Tibial nerve (tissue), 4 donors: ENCODE results near the gene DOCK9. TPM values are rescaled to one million over a fixed set of nuclear protein-coding genes. Genes with fewer than 3 reads are reported as not detected.

Experiments used
- DNase-seq, 2 donors: peaks; one replicate each; pipeline ENCODE4 v3.0.0-alpha.2; 2019; ENCODE audit warnings: low spot score in 2 of 2
- H3K27ac ChIP-seq, 4 donors: fragments of 200-600 bp; sonication (generic) in 3 of 4; one replicate each; pipeline ENCODE4 v1.5.1; 2017 to 2019; ENCODE audit warnings: mild to moderate bottlenecking in 1 of 4
- H3K27me3 ChIP-seq, 2 donors: fragments of 200-600 bp; sonication (generic) in 1 of 2; one replicate each; pipeline versions ENCODE4 v1.5.1 to v1.6.0; 2017 to 2019
- H3K36me3 ChIP-seq, 3 donors: fragments of 200-600 bp; sonication (generic); one replicate each; pipeline ENCODE4 v1.5.1; 2018 to 2019
- H3K4me1 ChIP-seq, 4 donors: fragments of 200-600 bp; sonication (generic) in 3 of 4; one replicate each; pipeline ENCODE4 v1.5.1; 2017 to 2019
- H3K4me3 ChIP-seq, 4 donors: fragments of 200-600 bp; sonication (generic) in 3 of 4; one replicate each; pipeline ENCODE4 v1.5.1; 2017 to 2019; ENCODE audit warnings: mild to moderate bottlenecking in 1 of 4, moderate library complexity in 1 of 4
- H3K9me3 ChIP-seq, 4 donors: fragments of 200-600 bp; sonication (generic) in 3 of 4; one replicate each; pipeline ENCODE4 v1.5.1; 2017 to 2019
- EP300 ChIP-seq, 2 donors: sonication (generic); formaldehyde crosslinking; IDR thresholded peaks; one replicate each; pipeline ENCODE4 v1.6.1; 2017; ENCODE audit warnings: antibody characterized with exemption in 2 of 2, mild to moderate bottlenecking in 1 of 2
- POLR2A ChIP-seq, 2 donors: fragments of 450-650 bp; IDR thresholded peaks; one replicate each; pipeline ENCODE4 v1.6.1; 2017; ENCODE audit warnings: antibody characterized with exemption in 2 of 2, mild to moderate bottlenecking in 2 of 2, moderate library complexity in 2 of 2
- WGBS, 2 donors: methylation state at CpG; one replicate each; pipeline ENCODE4 v1.1.5; 2018; 5-methylcytosine and 5-hydroxymethylcytosine counted together
- total RNA-seq, 4 donors: library from RNA; depleted of rRNA; stranded (reverse); fragments of >200 nt; gene quantifications; one replicate each; pipeline ENCODE4 v1.1.0, GENCODE V29; 2016
- TF ChIP-seq, protein P1 (sequence below), 5 experiments: fragments of 200-600 bp in 3 of 5; fragments of 450-650 bp in 2 of 5; sonication (generic) in 3 of 5; IDR thresholded peaks; one replicate each; pipeline ENCODE4 v1.5.1; 2016 to 2019; ENCODE audit warnings: antibody characterized with exemption in 5 of 5, mild to moderate bottlenecking in 3 of 5, moderate library complexity in 2 of 5

The DOCK9 gene
- total RNA-seq, 4 donors from 2014 or later: 147 to 258 (median 243) TPM

DNA sequence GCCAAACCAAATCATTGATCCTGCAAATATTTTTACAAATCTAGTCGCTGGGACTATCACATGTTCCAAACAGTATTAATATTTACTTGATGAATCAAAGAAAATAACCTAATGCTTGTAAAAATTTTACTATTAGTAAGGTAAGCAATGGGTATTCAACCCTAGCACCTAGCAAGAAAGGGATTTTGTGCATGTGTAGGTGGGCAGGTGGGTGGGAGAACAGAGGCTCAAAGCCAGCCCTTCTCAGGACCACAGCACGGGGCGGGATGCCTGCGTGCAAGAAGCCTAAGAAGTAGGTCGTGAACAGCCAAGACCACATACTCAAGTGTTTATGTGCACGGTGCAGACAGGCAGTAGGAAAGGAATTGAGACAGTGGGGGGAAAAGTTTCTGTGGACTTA, 26.6 kb downstream of the DOCK9 start:
- Histone ChIP-seq H3K9me3 (no peaks in the 10 kb centered on the region), H3K27ac (no peak overlapping the region), H3K4me3 (no peak overlapping the region), H3K27me3 (no peaks in the 10 kb centered on the region), H3K36me3 (peaks cover 0 to 21% (median 0%) of the 10 kb centered on the region in 3 donors), H3K4me1 (peaks cover 0 to 25% (median 0%) of the 10 kb centered on the region in 4 donors)
- DNase-seq: no peak
- TF ChIP-seq EP300 (IDR thresholded peaks at IDR 0.05): no peak
- TF ChIP-seq POLR2A (IDR thresholded peaks at IDR 0.05): no peak
- TF ChIP-seq, protein P1, sequence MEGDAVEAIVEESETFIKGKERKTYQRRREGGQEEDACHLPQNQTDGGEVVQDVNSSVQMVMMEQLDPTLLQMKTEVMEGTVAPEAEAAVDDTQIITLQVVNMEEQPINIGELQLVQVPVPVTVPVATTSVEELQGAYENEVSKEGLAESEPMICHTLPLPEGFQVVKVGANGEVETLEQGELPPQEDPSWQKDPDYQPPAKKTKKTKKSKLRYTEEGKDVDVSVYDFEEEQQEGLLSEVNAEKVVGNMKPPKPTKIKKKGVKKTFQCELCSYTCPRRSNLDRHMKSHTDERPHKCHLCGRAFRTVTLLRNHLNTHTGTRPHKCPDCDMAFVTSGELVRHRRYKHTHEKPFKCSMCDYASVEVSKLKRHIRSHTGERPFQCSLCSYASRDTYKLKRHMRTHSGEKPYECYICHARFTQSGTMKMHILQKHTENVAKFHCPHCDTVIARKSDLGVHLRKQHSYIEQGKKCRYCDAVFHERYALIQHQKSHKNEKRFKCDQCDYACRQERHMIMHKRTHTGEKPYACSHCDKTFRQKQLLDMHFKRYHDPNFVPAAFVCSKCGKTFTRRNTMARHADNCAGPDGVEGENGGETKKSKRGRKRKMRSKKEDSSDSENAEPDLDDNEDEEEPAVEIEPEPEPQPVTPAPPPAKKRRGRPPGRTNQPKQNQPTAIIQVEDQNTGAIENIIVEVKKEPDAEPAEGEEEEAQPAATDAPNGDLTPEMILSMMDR (IDR thresholded peaks at IDR 0.05): no peak
- 83 to 87% methylated on average over 6 of the region's 6 CpGs for WGBS, 2 donors

DNA sequence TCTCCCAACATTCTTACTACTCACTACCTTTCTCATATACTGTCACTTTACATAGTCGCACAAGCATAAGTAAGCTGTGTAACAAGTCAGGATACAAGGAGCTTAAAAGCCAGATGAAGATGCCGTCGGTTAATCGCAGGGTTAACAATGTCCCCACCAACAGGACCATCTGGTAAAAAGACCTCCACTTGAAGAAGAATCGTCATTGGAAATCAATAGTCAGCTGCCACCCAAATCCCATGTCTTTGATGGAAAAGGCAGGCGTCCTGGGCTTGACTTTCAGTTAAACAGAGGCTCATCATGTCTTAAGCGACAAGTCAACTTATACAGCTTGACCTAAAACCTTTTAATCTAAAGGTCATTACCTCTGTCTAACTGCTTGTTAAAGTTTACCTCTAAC, 27.2 kb downstream of the DOCK9 start:
- no peak overlapping the region for H3K4me3 ChIP-seq
- no peaks in the 10 kb centered on the region for H3K27me3 ChIP-seq
- TF ChIP-seq EP300 (IDR thresholded peaks at IDR 0.05): no peak
- no peak for TF ChIP-seq POLR2A (IDR thresholded peaks at IDR 0.05)
- TF ChIP-seq, protein P1 (IDR thresholded peaks at IDR 0.05): no peak
- peaks cover 0 to 31% (median 0%) of the 10 kb centered on the region in 4 donors for H3K4me1 ChIP-seq
- DNase-seq: no peak
- no peak overlapping the region for H3K27ac ChIP-seq
- no peaks in the 10 kb centered on the region for H3K9me3 ChIP-seq
- H3K36me3 ChIP-seq: peaks cover 0 to 21% (median 0%) of the 10 kb centered on the region in 3 donors
- WGBS, 2 donors: 87 to 89% methylated on average over 7 of the region's 7 CpGs

DNA sequence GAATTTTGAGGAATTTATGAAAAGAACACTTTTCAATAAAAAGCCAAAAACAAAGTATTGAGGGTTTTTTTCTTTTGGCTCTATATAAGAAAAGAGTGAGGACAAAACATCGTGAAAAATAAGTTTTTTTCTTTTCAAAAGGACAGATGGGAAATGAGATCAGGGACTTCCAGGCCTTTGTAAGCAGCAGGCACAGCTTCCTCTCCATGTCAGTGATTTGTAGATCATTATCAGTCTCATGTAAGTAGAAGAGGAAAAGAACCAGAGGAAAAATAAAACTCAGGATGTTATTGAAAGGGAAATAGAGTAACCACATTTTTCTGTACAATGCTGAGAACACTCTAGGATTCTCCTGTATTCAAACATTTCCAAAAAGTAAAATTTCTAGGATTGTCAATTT, 29.9 kb downstream of the DOCK9 start:
- Histone ChIP-seq H3K36me3 (peaks cover 0 to 10% (median 0%) of the 10 kb centered on the region in 3 donors), H3K27ac (peak overlapping the region in 2 of 4 donors; percentile 17 to 18), H3K4me3 (no peak overlapping the region), H3K4me1 (peaks cover 0 to 39% (median 0%) of the 10 kb centered on the region in 4 donors), H3K27me3 (no peaks in the 10 kb centered on the region), H3K9me3 (no peaks in the 10 kb centered on the region)
- 18 to 22% methylated on average over 1 of the region's 1 CpG for WGBS, 2 donors
- no peak for DNase-seq
- no peak for TF ChIP-seq EP300 (IDR thresholded peaks at IDR 0.05)
- TF ChIP-seq, protein P1 (IDR thresholded peaks at IDR 0.05): no peak
- no peak for TF ChIP-seq POLR2A (IDR thresholded peaks at IDR 0.05)

DNA sequence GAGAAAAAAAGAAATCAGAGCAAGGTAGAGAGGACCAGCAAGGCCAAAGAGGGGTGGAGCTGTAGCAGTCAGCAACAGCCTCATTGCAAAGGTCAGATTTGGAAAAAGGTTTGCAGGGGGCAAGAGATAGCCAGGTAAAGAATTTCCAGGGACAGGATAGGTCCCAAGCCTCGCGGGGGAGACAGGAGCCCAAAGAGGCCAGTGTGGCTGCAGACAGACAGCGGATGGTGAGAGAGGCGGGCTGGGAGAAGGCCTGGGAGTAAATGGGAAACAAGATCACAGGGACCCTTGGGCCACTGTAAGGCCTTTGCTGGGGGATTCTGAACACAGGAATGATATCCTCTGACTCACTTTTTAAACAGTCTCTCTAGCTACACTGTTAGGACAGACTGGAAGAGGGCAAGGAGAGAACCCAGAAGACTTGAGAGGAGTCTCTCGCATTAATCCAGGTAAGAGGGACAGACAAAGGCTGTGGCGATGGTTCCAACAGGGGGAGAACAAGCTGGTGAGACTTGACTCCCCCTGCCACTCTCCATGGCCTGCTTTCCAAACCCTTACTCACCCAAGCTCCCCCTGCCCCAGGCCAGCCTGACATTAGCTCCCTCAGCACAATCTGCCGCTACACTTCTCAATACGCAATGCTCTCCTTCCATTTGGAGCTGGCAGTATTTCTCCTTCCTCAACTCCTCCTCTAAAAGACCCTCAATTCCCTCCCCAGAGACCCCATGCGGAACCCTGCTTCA, 31.8 kb downstream of the DOCK9 start:
- H3K27me3 ChIP-seq: no peaks in the 10 kb centered on the region
- WGBS, 2 donors: 92% methylated on average over 9 of the region's 9 CpGs
- H3K4me1 ChIP-seq: peaks cover 0 to 42% (median 3%) of the 10 kb centered on the region in 4 donors
- H3K27ac ChIP-seq: peak overlapping the region in 1 of 4 donors; percentile 52
- no peak for TF ChIP-seq EP300 (IDR thresholded peaks at IDR 0.05)
- no peaks in the 10 kb centered on the region for H3K9me3 ChIP-seq
- H3K36me3 ChIP-seq: no peaks in the 10 kb centered on the region
- DNase-seq: no peak
- H3K4me3 ChIP-seq: no peak overlapping the region

DNA sequence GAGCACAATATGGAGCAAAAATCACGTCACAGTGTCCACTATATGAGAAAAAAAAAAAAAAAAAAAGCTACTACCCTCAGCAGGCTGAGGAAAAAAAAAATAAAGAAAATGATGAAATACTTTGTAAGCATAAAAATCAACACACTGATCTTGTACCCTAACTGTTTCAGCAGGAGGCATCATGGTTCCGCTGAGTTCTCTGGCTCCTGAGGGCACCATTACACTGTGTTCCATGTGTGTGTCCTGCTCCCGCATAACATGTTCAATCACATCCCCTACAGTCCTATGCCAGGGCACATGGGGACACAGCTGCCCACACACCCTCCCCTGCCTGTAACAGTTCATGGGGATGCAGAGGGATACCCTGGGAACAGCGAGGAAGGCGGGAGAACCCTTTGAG, 33.5 kb downstream of the DOCK9 start:
- H3K4me3 ChIP-seq: no peak overlapping the region
- TF ChIP-seq EP300 (IDR thresholded peaks at IDR 0.05): no peak
- no peak for TF ChIP-seq POLR2A (IDR thresholded peaks at IDR 0.05)
- TF ChIP-seq, protein P1 (IDR thresholded peaks at IDR 0.05): no peak

More for the DNA sequence above, 33.5 kb downstream of the DOCK9 start:
- H3K27me3 ChIP-seq: no peaks in the 10 kb centered on the region
- no peak for DNase-seq
- peaks cover 0 to 58% (median 6%) of the 10 kb centered on the region in 4 donors for H3K4me1 ChIP-seq
- H3K9me3 ChIP-seq: no peaks in the 10 kb centered on the region
- no peak overlapping the region for H3K27ac ChIP-seq
- WGBS, 2 donors: 87 to 88% methylated on average over 5 of the region's 5 CpGs
- H3K36me3 ChIP-seq: no peaks in the 10 kb centered on the region
